ENCODE results near the gene ZGRF1.
"Not testable (repeated sequence)": the region's sequence is repeated elsewhere in the genome, so short reads cannot be mapped to it uniquely, and the experiment has no call there.

Gene ZGRF1

GRCh38 chr4:112552668-112553067, 84.0 kb downstream of the ZGRF1 start:
- no peak for DNase-seq (ENCODE audit: low read depth in 2 of 2)

GRCh38 chr4:112550728-112551127, 86.0 kb downstream of the ZGRF1 start:
- no peak for DNase-seq (ENCODE audit: low read depth in 2 of 2)

- DNase-seq (ENCODE audit: low read depth in 2 of 2) = no peak
These were observed 90.2 kb downstream of the ZGRF1 start for GRCh38 chr4:112546476-112546875.

GRCh38 chr4:112545346-112545745, 91.4 kb downstream of the ZGRF1 start:
- DNase-seq (ENCODE audit: low read depth in 2 of 2) = no peak

- no peak for DNase-seq (ENCODE audit: low read depth in 2 of 2)
These were observed 96.0 kb downstream of the ZGRF1 start for GRCh38 chr4:112540695-112541094.

GRCh38 chr4:112536123-112536522, 100.6 kb downstream of the ZGRF1 start:
- no peak for DNase-seq (ENCODE audit: low read depth in 2 of 2)

GRCh38 chr4:112532267-112532666, 104.4 kb downstream of the ZGRF1 start:
- no peak for DNase-seq (ENCODE audit: low read depth in 2 of 2)

- DNase-seq (ENCODE audit: low read depth in 2 of 2) = no peak
These were observed 105.6 kb downstream of the ZGRF1 start for GRCh38 chr4:112531146-112531545.

- no peak for DNase-seq (ENCODE audit: low read depth in 2 of 2)
These were observed 110.6 kb downstream of the ZGRF1 start for GRCh38 chr4:112526061-112526460.

GRCh38 chr4:112523764-112524505, 112.8 kb downstream of the ZGRF1 start:
- DNase-seq (ENCODE audit: low read depth in 2 of 2) = peak; percentile 71 to 72

GRCh38 chr4:112523008-112523721, 113.5 kb downstream of the ZGRF1 start:
- DNase-seq (ENCODE audit: low read depth in 2 of 2) = no peak

GRCh38 chr4:112522431-112522830, 114.3 kb downstream of the ZGRF1 start:
- not testable (repeated sequence) for DNase-seq (ENCODE audit: low read depth in 2 of 2)

- DNase-seq (ENCODE audit: low read depth in 2 of 2) = no peak
These were observed 115.3 kb downstream of the ZGRF1 start for GRCh38 chr4:112521123-112522023.

GRCh38 chr4:112520598-112521122, 116.0 kb downstream of the ZGRF1 start:
- DNase-seq (ENCODE audit: low read depth in 2 of 2) = no peak

- no peak for DNase-seq (ENCODE audit: low read depth in 2 of 2)
These were observed 116.8 kb downstream of the ZGRF1 start for GRCh38 chr4:112519689-112520597.

- DNase-seq (ENCODE audit: low read depth in 2 of 2) = no peak
These were observed 118.0 kb downstream of the ZGRF1 start for GRCh38 chr4:112518675-112519074.

- DNase-seq (ENCODE audit: low read depth in 2 of 2) = no peak
These were observed 118.8 kb downstream of the ZGRF1 start for GRCh38 chr4:112517911-112518310.

GRCh38 chr4:112517067-112517634, 119.6 kb downstream of the ZGRF1 start:
- DNase-seq (ENCODE audit: low read depth in 2 of 2) = no peak

GRCh38 chr4:112516471-112517066, 120.1 kb downstream of the ZGRF1 start:
- no peak for DNase-seq (ENCODE audit: low read depth in 2 of 2)

GRCh38 chr4:112516066-112516470, 120.6 kb downstream of the ZGRF1 start, which contains the start of gene NEUROG2:
NEUROG2 (minus strand) TSS chr4:112516180; CDS start chr4:112515475, 705 bp downstream.
- no peak for DNase-seq (ENCODE audit: low read depth in 2 of 2)
